ENCODE measurements around the gene ZDHHC7.

The ZDHHC7 gene

DNA sequence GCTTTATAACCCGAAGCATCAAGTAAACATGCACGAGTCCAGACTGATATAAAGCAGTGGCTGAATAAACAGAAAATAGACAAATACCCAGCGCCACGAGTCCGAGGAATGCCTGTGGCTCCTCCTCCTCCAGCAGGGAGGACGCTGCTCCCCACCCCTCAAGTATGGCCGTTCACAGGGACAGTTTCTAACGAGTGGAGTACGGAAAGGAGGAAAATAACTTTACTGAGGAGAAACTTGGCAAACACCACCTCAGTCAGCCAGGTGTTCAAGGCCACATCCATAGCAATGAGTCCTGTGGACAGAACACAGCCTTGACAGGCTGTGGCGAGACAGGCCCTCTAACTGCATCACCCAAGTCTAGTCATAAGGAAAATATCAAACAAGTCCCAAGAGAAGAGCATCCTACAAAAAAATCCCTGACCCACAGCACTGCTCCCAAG lies 9.2 kb downstream of the ZDHHC7 start:
- H3K36me3 ChIP-seq = no peaks in the 10 kb centered on the region
- no peak for DNase-seq
- no peaks in the 10 kb centered on the region for H3K27me3 ChIP-seq (ENCODE audit: insufficient read depth, low read depth, severe bottlenecking)
- no peak overlapping the region for H3K27ac ChIP-seq
- H3K9me3 ChIP-seq (ENCODE audit: severe bottlenecking) = no peaks in the 10 kb centered on the region
- H3K4me3 ChIP-seq (ENCODE audit: low read depth, low read length) = no peak overlapping the region
- TF ChIP-seq, protein P1, sequence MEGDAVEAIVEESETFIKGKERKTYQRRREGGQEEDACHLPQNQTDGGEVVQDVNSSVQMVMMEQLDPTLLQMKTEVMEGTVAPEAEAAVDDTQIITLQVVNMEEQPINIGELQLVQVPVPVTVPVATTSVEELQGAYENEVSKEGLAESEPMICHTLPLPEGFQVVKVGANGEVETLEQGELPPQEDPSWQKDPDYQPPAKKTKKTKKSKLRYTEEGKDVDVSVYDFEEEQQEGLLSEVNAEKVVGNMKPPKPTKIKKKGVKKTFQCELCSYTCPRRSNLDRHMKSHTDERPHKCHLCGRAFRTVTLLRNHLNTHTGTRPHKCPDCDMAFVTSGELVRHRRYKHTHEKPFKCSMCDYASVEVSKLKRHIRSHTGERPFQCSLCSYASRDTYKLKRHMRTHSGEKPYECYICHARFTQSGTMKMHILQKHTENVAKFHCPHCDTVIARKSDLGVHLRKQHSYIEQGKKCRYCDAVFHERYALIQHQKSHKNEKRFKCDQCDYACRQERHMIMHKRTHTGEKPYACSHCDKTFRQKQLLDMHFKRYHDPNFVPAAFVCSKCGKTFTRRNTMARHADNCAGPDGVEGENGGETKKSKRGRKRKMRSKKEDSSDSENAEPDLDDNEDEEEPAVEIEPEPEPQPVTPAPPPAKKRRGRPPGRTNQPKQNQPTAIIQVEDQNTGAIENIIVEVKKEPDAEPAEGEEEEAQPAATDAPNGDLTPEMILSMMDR (IDR thresholded peaks at IDR 0.05; ENCODE audit: low read depth, low read length) = no peak

DNA sequence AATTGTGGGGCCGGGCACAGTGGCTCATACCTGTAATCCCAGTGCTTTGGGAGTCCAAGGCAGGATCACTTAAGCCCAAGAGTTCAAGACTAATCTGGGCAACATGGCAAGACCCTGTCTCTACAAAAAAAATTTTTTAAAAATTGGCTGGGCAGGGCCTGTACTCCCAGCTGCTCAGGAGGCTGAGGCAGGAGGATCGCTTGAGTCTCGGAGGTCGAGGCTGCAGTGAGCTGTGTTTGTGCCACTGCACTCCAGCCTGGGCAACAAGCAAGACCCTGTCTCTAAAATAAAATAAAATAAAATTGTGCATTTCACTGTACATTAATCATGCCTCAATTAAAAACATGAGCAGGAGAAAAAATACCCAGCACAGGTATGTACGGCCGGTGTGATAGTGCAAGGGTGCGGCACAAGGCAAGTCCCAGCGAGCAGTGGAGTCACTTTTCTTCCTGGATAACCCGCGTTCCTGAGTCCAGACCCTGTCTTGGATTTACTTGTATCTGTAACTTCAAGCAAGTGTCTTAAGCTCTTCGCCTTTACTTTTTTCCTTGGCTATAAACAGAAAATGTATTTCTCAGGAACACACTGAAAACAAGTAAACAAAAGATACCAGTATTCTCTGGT lies 11.4 kb downstream of the ZDHHC7 start:
- Histone ChIP-seq H3K4me3 (ENCODE audit: low read depth, low read length) (no peak overlapping the region), H3K27ac (no peak overlapping the region), H3K27me3 (ENCODE audit: insufficient read depth, low read depth, severe bottlenecking) (no peaks in the 10 kb centered on the region), H3K9me3 (ENCODE audit: severe bottlenecking) (no peaks in the 10 kb centered on the region), H3K36me3 (no peaks in the 10 kb centered on the region; the same call in 1 of the 2 replicates)
- no peak for DNase-seq
- TF ChIP-seq, protein P1 (IDR thresholded peaks at IDR 0.05; ENCODE audit: low read depth, low read length) = no peak

DNA sequence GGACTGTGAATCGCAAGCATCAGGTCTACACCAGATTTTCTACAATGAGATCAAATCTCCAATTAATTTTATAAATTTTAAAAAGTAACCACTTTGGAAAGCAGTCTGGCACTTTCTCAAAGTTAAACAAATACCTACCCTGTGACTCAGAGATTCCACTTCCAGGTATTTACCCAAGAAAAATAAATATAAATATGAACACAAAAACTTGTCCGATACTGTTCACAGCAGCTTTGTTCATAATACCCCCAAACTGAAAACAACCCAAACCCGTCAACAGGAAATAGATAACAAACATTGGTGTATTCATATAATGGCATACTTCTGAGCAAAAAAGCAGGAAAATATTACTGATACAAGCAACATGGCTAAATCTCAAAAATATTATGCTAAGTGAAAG lies 12.1 kb downstream of the ZDHHC7 start:
- Histone ChIP-seq H3K36me3 (no peaks in the 10 kb centered on the region; the same call in 1 of the 2 replicates), H3K4me3 (ENCODE audit: low read depth, low read length) (no peak overlapping the region), H3K27me3 (ENCODE audit: insufficient read depth, low read depth, severe bottlenecking) (no peaks in the 10 kb centered on the region), H3K9me3 (ENCODE audit: severe bottlenecking) (no peaks in the 10 kb centered on the region), H3K27ac (no peak overlapping the region)
- no peak for DNase-seq
- TF ChIP-seq, protein P1 (IDR thresholded peaks at IDR 0.05; ENCODE audit: low read depth, low read length) = no peak

DNA sequence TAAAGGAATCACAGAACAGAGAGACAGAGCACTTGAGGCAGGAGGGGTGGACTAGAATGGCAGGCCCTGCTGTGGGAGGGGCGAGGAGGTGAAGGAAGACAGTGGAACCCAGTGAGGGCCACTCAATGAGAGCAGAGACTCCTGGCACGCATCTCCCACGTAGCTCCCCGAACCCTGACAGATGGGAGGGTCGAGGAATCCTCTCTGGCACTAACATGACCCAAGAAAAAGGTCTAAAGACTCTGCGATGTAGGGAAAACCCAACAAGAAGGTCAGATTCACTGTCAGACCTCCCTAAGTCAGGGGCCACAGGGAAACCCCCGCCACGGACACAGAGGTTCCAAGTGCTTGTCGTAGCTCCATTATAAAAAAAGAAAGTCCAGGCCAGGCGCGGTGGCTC lies 15.0 kb downstream of the ZDHHC7 start:
- Histone ChIP-seq H3K9me3 (ENCODE audit: severe bottlenecking) (no peaks in the 10 kb centered on the region), H3K4me3 (ENCODE audit: low read depth, low read length) (no peak overlapping the region), H3K36me3 (no peaks in the 10 kb centered on the region; the same call in 1 of the 2 replicates), H3K27ac (no peak overlapping the region), H3K27me3 (ENCODE audit: insufficient read depth, low read depth, severe bottlenecking) (no peaks in the 10 kb centered on the region)
- DNase-seq = peak; percentile 46
- TF ChIP-seq, protein P1 (IDR thresholded peaks at IDR 0.05; ENCODE audit: low read depth, low read length) = no peak

DNA sequence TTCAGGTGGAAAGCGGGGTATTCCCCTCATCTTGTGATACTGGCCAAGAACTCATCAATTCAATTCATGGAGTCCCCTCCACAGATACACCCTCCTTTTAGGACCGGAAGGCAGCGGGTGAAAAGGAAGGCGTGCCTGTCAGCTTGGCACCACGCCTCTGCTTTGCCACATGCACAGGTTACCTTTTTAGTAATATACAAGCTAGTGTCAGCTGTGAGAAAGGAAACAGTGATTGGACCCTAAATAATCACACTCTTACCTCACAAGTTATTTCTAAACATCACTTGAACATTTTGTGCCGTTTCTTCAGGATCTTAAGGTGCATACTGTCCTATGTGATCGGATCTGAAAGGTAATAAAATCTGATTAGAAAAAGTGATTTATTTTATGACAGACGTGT lies 15.7 kb downstream of the ZDHHC7 start:
- no peaks in the 10 kb centered on the region; the same call in 1 of the 2 replicates for H3K36me3 ChIP-seq
- TF ChIP-seq, protein P1 (IDR thresholded peaks at IDR 0.05; ENCODE audit: low read depth, low read length) = no peak
- H3K27ac ChIP-seq = no peak overlapping the region

DNA sequence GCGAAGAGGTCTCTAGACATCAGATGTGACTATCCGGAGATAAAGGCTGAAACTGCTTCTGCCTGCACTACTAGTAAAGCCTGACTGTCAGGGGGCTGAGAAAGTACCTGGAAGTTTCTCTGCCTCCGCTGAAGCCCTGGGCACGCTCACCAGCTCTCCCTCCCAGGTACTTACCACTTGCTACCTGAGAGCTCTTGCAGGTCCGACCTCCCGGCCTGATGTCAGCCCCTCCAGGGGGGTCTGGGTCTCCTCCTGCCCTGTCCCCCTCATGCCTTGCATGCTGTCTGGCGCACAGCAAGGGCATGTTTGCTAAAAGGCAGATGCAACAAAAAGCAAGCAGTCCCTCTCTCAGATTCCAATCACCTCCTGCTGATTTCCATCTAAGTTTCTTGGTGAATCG lies 17.4 kb downstream of the ZDHHC7 start:
- H3K36me3 ChIP-seq = peaks cover 3% of the 10 kb centered on the region
- no peaks in the 10 kb centered on the region for H3K9me3 ChIP-seq (ENCODE audit: severe bottlenecking)
- TF ChIP-seq, protein P1 (IDR thresholded peaks at IDR 0.05; ENCODE audit: low read depth, low read length) = no peak
- H3K27me3 ChIP-seq (ENCODE audit: insufficient read depth, low read depth, severe bottlenecking) = no peaks in the 10 kb centered on the region
- H3K4me3 ChIP-seq (ENCODE audit: low read depth, low read length) = no peak overlapping the region
- DNase-seq = no peak
- H3K27ac ChIP-seq = no peak overlapping the region

More for the DNA sequence above, 15.7 kb downstream of the ZDHHC7 start:
- no peak overlapping the region for H3K4me3 ChIP-seq (ENCODE audit: low read depth, low read length)
- no peaks in the 10 kb centered on the region for H3K9me3 ChIP-seq (ENCODE audit: severe bottlenecking)
- DNase-seq = no peak
- H3K27me3 ChIP-seq (ENCODE audit: insufficient read depth, low read depth, severe bottlenecking) = no peaks in the 10 kb centered on the region
